Activated CD4-positive, CD25-positive, alpha-beta regulatory T cell (primary cell): ENCODE results near the gene KRTCAP2.
"Not testable (repeated sequence)": the region's sequence is repeated elsewhere in the genome, so short reads cannot be mapped to it uniquely, and the experiment has no call there.

ENCODE experiments used
- DNase-seq, 4 experiments: peaks; one replicate each; lab custom pipeline; 2025; lab: John Stamatoyannopoulos, UW

KRTCAP2 gene

GRCh38 chr1:155199792-155200191 is 26.7 kb upstream of the KRTCAP2 start:
- DNase-seq = no peak

DNA sequence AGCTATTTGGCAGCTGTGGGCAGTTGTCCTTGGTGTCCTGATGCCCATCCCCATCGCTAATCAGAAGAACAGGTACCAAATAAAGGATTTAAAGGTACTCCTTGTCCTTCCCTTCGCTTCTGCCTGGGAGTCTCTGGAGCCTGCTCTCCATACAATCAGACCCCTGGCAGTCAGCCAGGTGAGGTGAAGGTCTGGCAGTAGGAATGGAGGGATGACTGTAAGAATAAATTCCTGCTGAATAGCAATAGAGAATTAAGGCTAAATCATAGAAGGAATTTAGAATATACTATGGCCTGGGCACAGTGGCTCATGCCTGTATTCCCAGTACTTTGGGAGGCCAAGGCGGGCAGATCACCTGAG is 25.4 kb upstream of the KRTCAP2 start:
- DNase-seq = no peak

DNA sequence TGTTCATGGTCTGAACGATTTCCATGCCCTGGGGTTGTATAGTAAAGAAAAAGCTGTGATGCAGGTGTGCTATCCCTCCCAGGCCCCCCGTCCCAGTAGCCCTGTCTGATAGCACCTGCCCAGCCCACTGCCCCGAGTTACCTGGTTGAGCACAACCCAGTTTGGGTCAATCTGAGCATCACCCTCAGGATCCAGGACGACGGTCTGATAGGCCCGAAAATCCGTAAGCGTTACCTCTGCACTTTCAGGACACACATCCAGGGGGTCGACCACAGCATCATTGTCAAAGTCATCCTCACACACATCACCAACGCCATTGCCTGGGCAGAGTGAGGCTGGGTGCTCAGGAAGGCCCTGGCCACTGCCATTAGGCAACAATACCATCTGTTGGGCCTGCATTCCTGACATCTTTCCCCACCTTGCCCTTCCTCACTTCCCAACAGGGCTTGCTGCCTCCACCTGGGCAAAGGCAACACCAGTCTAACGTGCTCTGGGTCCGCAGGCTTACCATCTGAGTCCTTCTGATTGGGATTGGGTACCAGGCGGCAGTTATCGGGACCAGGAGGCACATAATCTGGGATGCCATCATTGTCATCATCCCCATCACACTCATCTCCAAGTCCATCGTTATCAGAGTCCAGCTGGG is 24.9 kb upstream of the KRTCAP2 start:
- no peak for DNase-seq

DNA sequence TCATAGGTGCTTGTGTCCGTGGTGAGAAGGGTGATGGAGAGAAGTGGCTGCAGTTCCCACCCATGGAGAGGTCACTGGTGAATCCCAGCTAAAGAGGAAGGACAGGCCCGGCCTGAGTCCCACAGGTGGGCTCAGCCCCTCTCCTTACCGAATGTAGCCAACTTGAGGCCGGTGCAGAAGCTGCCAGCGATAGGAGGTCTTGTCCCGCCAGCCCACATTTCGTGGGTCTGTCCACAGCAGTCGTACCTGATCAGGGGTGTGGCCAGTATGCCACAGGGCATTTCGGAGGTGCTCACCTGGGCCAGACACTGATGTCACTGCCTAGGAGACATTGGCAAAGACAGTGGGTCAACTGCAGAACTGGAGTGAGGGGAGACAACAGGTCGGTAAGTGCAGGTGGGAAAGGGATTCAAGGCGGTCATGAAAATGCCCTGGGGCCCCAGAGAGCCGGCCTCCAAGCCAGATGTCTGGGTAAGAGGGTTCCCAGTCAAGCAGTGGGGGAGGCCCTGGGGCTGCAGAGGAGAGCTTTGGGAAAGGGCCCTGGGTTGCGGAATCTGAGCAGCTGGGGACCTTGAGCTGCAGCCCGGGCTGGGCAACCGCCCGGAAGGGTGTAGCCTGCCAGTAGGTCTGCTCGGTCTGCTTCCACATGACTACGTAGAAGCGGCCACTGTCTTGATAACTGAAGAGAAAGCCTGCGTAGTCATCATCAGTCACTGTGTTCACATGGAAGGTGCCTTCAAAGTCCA is 24.0 kb upstream of the KRTCAP2 start:
- DNase-seq = no peak

DNA sequence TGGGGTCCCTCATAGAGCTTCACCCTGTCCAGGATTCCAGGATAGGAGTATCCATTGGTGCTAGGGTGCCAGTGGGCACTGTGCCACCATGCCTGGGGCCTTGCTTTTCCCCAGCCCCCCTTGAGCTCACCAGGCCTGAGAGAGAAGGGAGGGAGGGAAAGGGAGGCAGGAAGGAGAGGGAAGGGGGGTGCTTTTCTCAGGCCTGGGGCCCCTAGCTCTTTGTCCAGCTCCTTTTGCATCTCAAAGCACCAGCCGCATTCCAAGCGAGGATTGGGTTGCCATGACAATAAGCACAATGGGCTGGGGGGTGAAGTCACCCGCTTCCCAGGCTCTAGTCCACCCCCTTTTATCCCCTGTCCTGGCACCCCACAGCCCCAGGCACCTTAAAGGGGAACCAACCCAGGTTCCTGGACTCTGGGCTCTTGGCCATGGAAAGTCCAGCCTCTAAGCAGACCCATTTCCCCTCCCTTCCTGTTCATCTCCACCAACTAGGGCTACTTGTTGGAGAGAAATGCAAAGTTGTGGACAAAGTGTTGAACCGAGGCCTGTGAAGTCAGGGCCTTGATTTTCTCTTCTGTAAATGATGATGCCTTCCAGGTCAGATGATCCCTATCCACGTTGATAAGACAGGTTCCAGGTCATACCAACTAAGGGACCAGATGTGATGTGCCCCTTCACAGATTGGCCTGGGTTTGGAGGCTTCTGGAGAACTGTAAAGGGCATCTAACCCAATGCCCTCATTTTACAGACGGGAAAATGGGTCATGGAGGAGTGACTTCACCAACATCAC is 23.2 kb upstream of the KRTCAP2 start:
- no peak for DNase-seq

DNA sequence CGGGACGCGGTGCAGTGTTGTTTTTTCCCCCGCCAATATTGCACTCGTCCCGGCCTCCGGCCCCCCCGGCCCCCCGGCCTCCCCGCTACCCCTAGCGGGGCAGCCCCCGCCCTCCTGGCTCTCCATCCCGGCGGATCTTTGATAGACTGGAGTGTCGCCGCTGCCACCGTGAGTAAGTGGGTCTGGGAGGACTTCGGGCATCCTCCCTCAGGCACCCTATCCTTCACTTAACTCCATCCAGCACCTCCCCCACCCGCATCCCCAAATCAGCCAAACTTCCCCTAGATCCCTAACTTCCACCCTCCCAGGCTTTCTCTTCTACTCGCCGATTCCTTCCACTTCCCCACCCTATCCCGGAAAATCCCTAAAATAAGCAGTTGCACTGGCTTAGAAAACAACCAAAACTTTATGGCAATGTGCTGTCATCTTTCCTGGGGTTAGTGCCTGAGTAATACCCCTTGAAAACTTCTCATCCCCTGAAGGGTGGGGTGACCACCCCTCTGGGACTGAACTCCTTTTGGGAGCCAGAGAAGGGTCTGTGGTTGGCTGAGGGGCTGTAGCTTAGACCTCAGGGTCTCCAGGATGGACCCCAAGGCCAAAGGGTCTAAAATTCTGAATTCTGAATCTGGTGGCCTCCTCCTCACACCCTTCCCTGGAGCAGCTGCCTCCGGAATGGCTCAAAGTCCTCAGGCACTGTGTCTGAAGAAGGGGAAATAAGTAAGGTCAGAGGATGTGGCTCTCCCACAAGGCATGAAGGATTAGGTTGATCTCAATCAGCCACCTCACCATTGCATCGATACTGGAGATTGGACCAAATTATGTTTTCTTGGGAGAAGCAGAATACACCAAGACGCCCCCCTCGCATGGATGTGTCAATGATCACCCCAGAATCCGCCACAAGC is 22.3 kb upstream of the KRTCAP2 start:
- no peak for DNase-seq

GRCh38 chr1:155193991-155194240 is 20.8 kb upstream of the KRTCAP2 start:
- DNase-seq = not testable (repeated sequence)

DNA sequence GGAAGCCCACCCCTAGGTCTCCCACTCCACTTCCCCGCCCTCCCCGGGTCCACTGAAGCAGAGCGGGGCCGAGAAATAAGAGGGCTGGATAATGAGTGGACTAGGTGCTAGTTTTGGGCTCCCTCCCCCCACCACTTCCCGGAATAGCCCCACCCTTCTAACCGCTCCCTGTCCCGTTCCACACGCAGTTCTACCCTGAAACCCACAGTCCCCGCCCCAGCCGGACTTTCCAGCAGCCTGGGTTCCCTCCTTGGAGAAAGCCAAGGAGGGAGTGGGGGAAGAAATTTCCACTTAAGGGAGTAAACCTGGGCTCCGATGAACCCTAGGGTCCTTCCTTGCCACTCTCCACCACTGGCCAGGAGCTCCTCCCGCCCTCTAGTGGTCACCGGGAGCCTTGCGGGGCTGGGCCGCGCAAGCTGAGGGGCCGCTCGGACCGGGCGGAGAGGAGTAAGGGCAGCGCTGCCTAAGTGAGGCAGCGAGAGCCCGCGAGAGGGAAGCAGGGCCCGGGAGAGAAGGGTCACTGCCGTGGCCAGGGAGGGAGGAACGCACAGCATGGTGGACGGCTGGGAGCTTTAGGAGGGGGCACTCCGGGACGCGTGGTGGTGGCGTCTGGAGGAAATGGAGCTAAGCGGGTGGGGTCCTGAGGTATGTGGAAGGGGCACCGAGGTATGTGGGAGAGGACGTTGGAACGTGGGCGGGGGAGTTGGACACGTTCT is 20.3 kb upstream of the KRTCAP2 start:
- DNase-seq = peak; percentile 43 to 64 (median 53)

GRCh38 chr1:155192346-155193274 is 19.5 kb upstream of the KRTCAP2 start:
- peak in 2 of 4 experiments; percentile 19 to 30 for DNase-seq

DNA sequence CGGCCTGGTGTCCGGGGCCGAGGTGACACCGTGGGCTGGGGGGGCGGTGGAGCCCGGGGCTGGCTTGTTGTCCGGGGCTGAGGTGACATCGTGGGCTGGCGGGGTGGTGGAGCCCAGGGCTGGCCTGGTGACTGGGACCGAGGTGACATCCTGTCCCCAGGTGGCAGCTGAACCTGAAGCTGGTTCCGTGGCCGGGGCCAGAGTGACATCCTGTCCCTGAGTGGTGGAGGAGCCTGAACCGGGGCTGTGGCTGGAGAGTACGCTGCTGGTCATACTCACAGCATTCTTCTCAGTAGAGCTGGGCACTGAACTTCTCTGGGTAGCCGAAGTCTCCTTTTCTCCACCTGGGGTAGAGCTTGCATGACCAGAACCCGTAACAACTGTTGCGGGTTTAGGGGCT is 18.8 kb upstream of the KRTCAP2 start:
- no peak for DNase-seq

DNA sequence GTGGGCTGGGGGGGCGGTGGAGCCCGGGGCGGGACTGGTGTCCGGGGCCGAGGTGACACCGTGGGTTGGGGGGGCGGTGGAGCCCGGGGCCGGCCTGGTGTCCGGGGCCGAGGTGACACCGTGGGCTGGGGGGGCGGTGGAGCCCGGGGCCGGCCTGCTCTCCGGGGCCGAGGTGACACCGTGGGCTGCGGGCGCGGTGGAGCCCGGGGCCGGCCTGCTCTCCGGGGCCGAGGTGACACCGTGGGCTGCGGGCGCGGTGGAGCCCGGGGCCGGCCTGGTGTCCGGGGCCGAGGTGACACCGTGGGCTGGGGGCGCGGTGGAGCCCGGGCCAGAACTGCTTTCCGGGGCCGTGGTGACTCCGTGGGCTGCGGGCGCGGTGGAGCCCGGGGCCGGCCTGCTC is 16.8 kb upstream of the KRTCAP2 start:
- DNase-seq = not testable (repeated sequence)

DNA sequence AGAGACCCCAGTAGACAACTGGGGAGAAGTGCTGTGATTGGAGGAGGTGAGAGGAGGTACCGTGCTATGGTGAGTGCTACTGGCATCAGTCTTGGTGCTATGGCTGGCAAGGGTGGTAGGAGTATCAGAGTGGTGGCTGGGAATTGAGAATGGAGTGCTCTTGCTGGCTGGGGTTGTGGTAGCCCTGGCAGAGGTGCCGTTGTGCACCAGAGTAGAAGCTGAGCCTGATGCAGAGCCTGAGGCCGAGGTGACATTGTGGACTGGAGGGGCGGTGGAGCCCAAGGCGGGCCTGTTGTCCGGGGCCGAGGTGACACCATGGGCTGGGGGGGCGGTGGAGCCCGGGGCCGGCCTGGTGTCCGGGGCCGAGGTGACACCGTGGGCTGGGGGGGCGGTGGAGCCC is 15.2 kb upstream of the KRTCAP2 start:
- DNase-seq = no peak

DNA sequence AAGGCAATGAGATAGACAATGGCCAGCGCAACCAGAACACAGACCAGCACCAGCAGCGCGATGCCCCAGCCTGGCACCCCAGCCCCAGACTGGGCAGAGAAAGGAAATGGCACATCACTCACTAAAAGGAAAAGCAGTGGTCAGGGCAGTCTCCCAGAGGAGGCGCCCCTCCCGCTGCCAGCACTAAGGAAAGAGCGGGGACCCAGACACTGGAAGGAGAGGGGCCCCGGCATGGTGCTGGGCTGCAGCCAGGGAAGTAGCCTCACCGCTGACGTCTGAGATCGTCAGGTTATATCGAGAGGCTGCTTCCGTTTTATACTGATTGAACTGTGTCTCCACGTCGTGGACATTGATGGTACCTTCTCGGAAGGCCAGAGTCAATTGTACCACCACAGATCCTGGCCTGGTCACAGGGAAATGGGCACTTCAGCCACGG is 14.4 kb upstream of the KRTCAP2 start:
- no peak for DNase-seq

DNA sequence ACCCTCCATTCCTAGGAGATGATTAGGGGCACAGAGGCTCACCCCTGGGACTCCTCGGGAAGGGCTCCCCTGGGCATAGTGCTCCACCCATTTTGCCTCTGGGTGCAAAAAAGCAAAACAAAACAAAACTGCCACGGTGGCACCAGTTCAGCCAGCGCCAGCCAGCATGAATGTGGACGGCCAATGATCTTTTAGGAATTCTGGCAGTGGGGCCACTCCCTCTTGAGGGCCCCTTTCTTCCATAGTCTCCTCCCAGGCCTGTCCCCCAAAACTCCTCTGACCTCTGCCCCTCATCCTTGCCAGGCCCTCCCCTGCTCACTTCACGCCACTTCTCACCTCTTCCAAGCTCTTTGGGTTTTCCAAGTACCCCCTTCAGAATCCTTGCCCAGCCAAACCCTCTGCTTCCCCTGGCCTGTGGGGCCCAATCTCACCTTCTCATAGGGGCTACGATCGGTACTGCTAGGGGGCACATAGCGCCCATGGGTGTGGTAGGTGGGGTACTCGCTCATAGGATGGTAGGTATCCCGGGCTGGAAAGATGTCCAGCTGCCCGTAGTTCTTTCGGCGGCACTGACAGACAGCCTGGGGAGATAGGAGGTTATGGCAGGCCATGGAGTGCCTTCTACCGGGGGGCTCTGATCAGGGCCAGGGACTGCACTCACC is 13.8 kb upstream of the KRTCAP2 start:
- DNase-seq = no peak

GRCh38 chr1:155186067-155186793 is 13.1 kb upstream of the KRTCAP2 start:
- DNase-seq = no peak

DNA sequence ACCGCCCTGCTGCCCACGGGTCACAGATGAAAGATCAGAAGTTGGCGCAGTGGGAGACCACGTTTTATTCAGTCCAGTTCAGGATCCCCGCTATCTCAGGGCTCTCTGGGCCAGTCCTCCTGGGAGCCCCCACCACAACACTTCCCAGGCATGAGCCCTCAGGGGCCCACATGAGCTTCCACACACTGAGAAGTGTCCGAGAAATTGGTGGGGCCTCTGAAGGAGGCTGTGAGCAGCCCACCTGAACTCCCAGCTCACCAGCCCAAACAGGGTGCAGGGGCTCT is 12.6 kb upstream of the KRTCAP2 start:
- no peak for DNase-seq

DNA sequence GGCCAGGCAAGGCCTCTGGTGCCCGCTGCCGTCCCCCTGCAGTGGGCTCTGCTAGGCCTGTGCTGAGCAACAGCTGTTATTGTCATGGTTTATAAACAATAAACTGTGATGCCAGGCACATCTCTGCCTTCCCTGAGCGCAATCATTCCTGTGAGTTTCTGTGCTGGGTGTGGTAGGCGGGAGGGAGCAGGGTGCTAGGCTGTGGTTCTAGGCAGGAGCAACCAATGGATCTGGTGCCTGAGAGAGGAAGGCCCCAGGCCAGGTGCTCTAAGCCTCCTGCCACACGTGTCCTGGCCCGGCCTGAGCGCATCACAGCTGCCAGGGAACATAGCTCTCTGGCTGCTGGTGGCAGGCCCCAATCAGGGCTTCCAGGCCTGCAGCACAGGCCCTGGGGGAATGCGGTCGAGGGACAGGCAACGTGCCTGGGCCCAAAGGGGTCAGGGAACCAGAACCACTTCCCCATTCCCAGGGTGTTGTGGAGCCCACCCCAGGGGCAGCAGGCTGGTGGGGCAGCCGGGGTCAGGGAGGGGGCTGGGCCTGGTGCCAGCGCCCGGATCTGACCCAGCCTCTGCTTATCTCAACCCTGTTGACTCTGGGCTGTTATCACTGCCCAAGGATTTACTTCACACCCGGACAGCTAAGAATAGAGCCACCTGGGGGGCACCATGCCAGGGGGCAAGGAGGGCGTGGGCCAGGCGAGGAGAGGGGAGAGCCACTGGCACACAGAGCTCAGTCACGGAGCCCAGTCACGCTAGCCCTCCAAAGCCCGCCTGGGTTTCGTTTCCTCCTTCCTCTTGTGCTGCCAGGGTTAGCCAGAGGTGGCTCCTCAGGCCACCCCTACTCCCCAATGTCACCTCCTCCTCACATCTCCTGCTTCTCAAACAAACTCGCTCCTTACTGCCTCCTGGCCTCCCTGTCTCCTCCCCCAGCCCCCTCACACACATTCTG is 12.0 kb upstream of the KRTCAP2 start:
- DNase-seq = no peak

DNA sequence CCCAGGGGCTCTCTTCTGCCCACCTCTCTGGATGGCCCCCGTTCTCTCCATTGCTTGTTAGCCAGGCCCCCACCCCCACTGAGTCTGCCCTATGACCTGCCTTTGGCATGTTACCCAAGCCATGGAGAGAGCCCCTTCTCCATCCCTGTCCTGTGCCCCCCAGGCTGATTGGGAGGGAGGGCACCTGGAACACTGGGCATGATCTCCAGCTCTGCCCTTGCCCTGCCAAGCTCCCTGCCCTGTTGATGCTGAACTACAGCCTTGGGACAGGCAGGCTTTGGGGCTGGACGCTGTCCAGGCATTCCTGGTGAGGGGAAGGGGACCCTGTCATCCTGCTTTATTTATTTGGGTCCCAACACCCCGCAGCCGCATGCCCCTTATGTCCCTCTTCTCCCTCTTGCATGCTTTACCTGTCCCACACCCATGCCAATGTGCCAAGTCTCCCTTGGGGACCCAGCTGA is 11.3 kb upstream of the KRTCAP2 start:
- DNase-seq = no peak
